Neural cell (in vitro differentiated cells): Measurements from ENCODE around the gene CAGE1.

ENCODE experiments used
- EP300 ChIP-seq: fragments of 450-650 bp; conservative IDR thresholded peaks from 2 replicates; pipeline ENCODE4 v1.6.1; 2014; ENCODE audit warnings: antibody characterized with exemption, mild to moderate bottlenecking, moderate library complexity; ENCODE audit not compliant: poor library complexity, severe bottlenecking
- EZH2 ChIP-seq: fragments of 200-600, 300-800 bp; shearing (Covaris generic), sonication (generic); IDR thresholded peaks from 2 replicates; pipeline ENCODE4 v1.6.1; 2014; ENCODE audit warnings: antibody characterized with exemption, low read length, borderline replicate concordance, mild to moderate bottlenecking; ENCODE audit not compliant: insufficient read depth, poor library complexity, severe bottlenecking
- MXI1 ChIP-seq: fragments of 450-650 bp; conservative IDR thresholded peaks from 2 replicates; pipeline ENCODE4 v1.6.1; 2014; ENCODE audit warnings: antibody characterized with exemption, mild to moderate bottlenecking; ENCODE audit not compliant: poor library complexity, severe bottlenecking
- POLR2AphosphoS5 ChIP-seq: IDR thresholded peaks from 2 replicates; pipeline ENCODE4 v1.6.1; 2012
- RAD21 ChIP-seq: fragments of 450-650 bp; conservative IDR thresholded peaks from 2 replicates; pipeline ENCODE4 v1.6.1; 2014; ENCODE audit warnings: antibody characterized with exemption, mild to moderate bottlenecking, moderate library complexity
- SMC3 ChIP-seq: fragments of 450-650 bp; conservative IDR thresholded peaks from 2 replicates; pipeline ENCODE4 v1.6.1; 2014; ENCODE audit warnings: antibody characterized with exemption, mild to moderate bottlenecking, moderate library complexity; ENCODE audit not compliant: poor library complexity
- TAF1 ChIP-seq: IDR thresholded peaks from 2 replicates; pipeline ENCODE4 v1.6.1; 2012; ENCODE audit warnings: low read depth
- TF ChIP-seq, protein P1 (sequence below): fragments of 450-650 bp; IDR thresholded peaks from 2 replicates; pipeline ENCODE4 v1.5.1; 2014; ENCODE audit warnings: antibody characterized with exemption, mild to moderate bottlenecking, moderate library complexity; ENCODE audit not compliant: poor library complexity, severe bottlenecking
- TF ChIP-seq, protein P2 (sequence below): IDR thresholded peaks from 2 replicates; pipeline ENCODE4 v1.6.1; 2012; ENCODE audit warnings: borderline replicate concordance

DNA sequence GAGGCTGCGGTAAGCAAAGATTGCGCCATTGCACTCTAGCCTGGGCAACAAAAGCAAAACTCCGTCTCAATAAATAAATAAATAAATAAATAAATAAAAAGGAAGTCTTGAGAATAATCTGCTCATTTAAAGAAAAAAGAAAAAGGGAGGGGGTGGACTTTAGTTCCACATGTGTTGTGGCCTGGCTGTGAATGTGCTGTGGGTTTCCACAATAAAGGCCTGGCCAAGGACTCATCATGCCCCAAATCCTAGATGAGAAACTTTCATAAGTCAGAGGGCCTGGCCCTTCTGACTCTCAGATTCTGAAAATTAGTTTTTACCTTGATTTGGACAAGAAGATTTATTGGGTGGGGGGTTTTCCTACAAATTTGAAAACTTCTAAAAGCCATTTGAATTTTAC, 48.5 kb upstream of the CAGE1 start:
- TF ChIP-seq, protein P1, sequence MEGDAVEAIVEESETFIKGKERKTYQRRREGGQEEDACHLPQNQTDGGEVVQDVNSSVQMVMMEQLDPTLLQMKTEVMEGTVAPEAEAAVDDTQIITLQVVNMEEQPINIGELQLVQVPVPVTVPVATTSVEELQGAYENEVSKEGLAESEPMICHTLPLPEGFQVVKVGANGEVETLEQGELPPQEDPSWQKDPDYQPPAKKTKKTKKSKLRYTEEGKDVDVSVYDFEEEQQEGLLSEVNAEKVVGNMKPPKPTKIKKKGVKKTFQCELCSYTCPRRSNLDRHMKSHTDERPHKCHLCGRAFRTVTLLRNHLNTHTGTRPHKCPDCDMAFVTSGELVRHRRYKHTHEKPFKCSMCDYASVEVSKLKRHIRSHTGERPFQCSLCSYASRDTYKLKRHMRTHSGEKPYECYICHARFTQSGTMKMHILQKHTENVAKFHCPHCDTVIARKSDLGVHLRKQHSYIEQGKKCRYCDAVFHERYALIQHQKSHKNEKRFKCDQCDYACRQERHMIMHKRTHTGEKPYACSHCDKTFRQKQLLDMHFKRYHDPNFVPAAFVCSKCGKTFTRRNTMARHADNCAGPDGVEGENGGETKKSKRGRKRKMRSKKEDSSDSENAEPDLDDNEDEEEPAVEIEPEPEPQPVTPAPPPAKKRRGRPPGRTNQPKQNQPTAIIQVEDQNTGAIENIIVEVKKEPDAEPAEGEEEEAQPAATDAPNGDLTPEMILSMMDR, result no peak
- TF ChIP-seq POLR2AphosphoS5, result no peak
- no peak for TF ChIP-seq EZH2
- TF ChIP-seq MXI1, result no peak
- TF ChIP-seq, protein P2, sequence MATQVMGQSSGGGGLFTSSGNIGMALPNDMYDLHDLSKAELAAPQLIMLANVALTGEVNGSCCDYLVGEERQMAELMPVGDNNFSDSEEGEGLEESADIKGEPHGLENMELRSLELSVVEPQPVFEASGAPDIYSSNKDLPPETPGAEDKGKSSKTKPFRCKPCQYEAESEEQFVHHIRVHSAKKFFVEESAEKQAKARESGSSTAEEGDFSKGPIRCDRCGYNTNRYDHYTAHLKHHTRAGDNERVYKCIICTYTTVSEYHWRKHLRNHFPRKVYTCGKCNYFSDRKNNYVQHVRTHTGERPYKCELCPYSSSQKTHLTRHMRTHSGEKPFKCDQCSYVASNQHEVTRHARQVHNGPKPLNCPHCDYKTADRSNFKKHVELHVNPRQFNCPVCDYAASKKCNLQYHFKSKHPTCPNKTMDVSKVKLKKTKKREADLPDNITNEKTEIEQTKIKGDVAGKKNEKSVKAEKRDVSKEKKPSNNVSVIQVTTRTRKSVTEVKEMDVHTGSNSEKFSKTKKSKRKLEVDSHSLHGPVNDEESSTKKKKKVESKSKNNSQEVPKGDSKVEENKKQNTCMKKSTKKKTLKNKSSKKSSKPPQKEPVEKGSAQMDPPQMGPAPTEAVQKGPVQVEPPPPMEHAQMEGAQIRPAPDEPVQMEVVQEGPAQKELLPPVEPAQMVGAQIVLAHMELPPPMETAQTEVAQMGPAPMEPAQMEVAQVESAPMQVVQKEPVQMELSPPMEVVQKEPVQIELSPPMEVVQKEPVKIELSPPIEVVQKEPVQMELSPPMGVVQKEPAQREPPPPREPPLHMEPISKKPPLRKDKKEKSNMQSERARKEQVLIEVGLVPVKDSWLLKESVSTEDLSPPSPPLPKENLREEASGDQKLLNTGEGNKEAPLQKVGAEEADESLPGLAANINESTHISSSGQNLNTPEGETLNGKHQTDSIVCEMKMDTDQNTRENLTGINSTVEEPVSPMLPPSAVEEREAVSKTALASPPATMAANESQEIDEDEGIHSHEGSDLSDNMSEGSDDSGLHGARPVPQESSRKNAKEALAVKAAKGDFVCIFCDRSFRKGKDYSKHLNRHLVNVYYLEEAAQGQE, result no peak
- TF ChIP-seq EP300, result no peak
- TF ChIP-seq RAD21, result no peak
- TF ChIP-seq SMC3, result no peak
- no peak for TF ChIP-seq TAF1
